GM12865 (cell line): ENCODE data around the gene SEC61B.

Experiments used
- DNase-seq: peaks from one replicate; pipeline ENCODE4 v3.0.0; 2010; ENCODE audit warnings: low read depth
- H3K4me3 ChIP-seq: 2 replicates; pipeline ENCODE4 v1.5.1; 2011; ENCODE audit warnings: mild to moderate bottlenecking, low read depth, low read length, control low read depth
- TF ChIP-seq, protein P1 (sequence below): IDR thresholded peaks from 2 replicates; pipeline ENCODE4 v1.5.1; 2011; ENCODE audit warnings: low read length, control low read depth, low read depth, inconsistent platforms; ENCODE audit not compliant: insufficient read depth; ENCODE audit errors: missing control alignments

SEC61B gene

DNA sequence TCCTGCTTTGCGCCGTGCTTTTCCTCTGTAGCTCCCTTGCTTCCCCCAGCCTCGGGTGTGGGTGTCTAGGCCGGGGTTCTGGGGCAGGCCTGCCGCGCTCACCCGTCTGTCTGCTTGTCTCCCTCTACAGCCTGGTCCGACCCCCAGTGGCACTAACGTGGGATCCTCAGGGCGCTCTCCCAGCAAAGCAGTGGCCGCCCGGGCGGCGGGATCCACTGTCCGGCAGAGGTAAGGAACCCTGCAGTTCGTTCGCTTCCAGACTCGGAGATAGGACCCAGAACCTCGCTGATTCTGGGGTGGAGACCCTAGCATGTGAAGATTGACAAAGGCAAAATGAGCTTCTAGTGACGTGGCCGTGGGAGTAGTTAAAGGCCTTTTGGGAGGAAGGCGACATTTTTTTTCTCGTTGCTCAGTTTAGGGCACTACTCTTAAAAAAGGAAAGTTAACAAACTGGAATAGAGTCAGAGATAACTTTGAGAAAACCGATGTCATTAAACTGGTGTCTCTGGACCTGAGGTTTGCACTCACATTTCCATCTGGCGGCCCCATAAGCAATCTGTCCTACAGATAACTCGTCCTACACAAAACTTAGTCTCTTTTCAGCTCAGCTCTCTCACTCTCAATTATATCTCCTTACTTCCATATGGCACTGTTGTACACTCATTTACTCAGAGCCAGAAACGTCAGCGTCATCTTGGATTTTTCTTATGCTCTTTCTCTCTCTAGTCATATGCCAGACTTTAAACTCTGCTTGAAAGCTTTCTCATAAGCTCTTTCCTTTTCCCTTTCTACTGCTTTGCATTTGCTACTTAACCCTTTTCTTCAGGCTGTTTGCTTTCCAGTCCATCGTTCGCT is 561 bp downstream of the SEC61B start:
- TF ChIP-seq, protein P1, sequence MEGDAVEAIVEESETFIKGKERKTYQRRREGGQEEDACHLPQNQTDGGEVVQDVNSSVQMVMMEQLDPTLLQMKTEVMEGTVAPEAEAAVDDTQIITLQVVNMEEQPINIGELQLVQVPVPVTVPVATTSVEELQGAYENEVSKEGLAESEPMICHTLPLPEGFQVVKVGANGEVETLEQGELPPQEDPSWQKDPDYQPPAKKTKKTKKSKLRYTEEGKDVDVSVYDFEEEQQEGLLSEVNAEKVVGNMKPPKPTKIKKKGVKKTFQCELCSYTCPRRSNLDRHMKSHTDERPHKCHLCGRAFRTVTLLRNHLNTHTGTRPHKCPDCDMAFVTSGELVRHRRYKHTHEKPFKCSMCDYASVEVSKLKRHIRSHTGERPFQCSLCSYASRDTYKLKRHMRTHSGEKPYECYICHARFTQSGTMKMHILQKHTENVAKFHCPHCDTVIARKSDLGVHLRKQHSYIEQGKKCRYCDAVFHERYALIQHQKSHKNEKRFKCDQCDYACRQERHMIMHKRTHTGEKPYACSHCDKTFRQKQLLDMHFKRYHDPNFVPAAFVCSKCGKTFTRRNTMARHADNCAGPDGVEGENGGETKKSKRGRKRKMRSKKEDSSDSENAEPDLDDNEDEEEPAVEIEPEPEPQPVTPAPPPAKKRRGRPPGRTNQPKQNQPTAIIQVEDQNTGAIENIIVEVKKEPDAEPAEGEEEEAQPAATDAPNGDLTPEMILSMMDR = no peak
- peak overlapping the region; percentile 65 for H3K4me3 ChIP-seq
- no peak for DNase-seq

DNA sequence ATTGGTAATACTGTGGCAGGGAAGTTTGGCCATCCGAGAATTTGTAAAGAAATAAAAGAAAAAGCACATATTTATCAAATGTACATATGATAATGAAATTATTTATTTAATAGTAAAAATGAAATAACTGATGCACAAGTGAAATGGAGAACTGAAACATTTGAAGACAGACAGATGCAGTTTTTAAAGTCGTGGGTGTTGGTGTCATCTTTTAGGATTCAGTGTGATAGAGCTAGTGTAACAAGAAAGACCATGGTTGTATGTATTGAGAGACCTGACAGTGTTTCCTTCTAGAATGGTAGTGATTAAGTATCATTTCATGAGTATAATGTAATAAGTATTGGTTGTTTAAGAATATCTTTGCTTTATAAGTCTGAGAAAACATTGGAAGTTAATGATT is 2.4 kb downstream of the SEC61B start:
- TF ChIP-seq, protein P1 = no peak
- no peak for DNase-seq
- H3K4me3 ChIP-seq = peak overlapping the region; percentile 15; the same call in 1 of the 2 replicates

DNA sequence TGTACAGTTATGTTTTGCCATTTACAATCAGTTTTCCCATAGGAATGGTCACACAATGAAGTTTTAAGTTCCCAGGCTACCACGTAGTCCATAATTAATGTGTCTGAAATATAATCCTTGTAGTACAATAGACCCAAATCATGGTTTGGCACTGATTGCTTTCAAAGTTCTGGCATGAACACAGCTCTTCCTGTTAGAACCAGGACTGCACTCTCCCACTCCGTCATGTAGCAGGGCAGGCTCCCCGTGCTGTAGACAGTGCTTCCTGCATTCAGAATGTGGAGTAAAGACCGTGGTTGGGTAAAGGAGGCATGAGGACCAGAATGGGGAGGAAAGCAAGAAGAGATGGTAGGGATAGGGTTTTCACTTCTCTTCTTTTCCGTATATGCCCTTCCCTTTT is 4.0 kb downstream of the SEC61B start:
- TF ChIP-seq, protein P1 = no peak
- no peak overlapping the region for H3K4me3 ChIP-seq
- DNase-seq = no peak

DNA sequence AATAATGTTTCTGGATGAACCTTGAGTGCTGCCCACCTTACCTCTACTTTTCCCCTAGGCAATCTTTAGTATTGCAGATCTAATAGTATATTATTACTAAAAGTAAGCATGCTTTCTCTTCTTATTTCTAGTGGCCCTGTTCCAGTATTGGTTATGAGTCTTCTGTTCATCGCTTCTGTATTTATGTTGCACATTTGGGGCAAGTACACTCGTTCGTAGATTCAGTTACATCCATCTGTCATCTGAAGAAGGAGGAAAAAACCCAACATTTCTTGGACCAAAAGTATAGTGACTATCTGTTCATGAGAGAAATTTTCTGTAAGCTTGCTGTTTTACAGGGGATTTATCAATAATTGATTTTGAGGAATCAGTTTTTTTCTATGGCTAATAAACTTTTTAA is 8.1 kb downstream of the SEC61B start:
- H3K4me3 ChIP-seq = no peak overlapping the region
- TF ChIP-seq, protein P1 = no peak
- DNase-seq = no peak

DNA sequence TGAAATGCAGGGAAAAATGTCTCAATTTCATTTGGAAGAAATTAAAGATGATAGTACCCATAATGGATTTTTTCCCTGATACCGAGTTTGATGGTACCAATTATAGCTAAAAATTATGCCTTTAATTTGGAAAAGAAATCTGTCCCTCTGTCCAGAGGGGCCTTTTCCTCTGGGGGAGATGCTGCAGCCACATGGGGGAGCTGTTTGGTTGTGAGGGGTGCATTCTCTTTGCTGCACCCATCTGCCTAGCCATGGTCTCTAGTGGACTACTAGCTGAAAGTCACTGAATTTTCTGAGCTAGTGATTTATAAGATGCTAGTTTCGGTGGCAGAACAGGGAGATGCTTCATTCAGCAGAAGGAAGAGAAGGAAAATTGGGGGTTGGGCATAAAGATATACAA is 9.6 kb downstream of the SEC61B start:
- DNase-seq = peak; percentile 64
- H3K4me3 ChIP-seq = no peak overlapping the region
- TF ChIP-seq, protein P1 = peak; percentile 73

DNA sequence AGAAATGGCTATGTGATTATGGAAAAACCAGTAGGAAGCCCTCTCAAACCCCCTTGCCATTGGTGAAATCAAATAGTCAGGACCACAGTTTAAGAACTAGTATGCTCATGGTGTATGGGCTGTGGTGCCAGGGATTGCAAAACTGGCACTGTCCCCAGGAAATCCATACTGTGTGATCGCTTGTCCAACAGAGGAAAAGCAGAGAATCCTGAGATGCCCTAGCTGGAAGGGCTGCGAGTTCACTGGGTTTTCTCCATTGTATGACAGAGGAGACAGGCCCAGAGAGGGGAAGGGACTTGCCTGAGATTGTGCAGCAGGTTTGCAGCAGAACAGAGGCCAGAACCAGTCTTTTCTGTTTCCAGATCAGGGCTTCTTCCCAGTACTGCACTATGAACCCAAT is 12.5 kb downstream of the SEC61B start:
- H3K4me3 ChIP-seq = no peak overlapping the region
- no peak for DNase-seq
- TF ChIP-seq, protein P1 = no peak

DNA sequence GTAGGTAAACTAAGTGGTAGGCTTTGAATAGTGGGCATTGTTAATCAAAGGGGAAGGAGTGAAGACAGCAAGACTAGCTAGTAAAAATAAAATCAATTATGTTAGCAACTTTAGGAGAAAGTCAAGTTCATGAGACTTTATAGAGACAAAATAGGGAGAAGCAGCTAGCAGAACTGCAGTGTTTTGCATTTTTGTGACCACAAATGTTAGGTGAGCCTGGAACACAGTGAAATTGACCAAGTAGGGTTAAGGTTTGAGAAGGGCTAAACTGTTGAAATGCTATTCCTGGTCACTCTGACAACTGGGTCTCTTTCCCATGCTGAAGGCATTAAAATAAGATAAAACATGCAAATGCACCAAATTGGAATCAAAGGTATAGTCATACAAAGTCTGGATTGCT is 13.0 kb downstream of the SEC61B start:
- DNase-seq = no peak
- TF ChIP-seq, protein P1 = no peak
- no peak overlapping the region for H3K4me3 ChIP-seq
